Activated B cell treated with CpG ODN at 0.5 μM for 24 hours (primary cell): Measurements from ENCODE around the gene CYB561D2. TPM values are rescaled to one million over a fixed set of nuclear protein-coding genes. Genes with fewer than 3 reads are reported as not detected.
"Not testable (repeated sequence)": the region's sequence is repeated elsewhere in the genome, so short reads cannot be mapped to it uniquely, and the experiment has no call there.

ENCODE experiments used
- ATAC-seq: fragments of 200-7000 bp; cut with Tn5 transposase; one replicate; pipeline ENCODE4 v1.10.0; 2021; ENCODE audit warnings: low read depth, mild to moderate bottlenecking, moderate library complexity
- CTCF ChIA-PET: fragments of 350-600 bp; sonication (Branson Sonifier 250); formaldehyde crosslinking; loops from one replicate; lab custom pipeline; 2021; ENCODE audit warnings: antibody characterized with exemption; lab: Charles Lee
- POLR2A ChIA-PET: fragments of 350-600 bp; sonication (Branson Sonifier 250); formaldehyde crosslinking; loops from one replicate; lab custom pipeline; 2021; ENCODE audit warnings: antibody characterized with exemption; lab: Charles Lee
- DNase-seq: peaks from one replicate; pipeline ENCODE4 v3.0.0; 2022
- H3K27ac Mint-ChIP-seq: one replicate; pipeline ENCODE4 v1.8.0; 2020; ENCODE audit warnings: mixed read lengths
- H3K27me3 Mint-ChIP-seq: one replicate; pipeline ENCODE4 v1.8.0; 2021; ENCODE audit warnings: mixed read lengths
- H3K36me3 Mint-ChIP-seq: one replicate; pipeline ENCODE4 v1.8.0; 2021; ENCODE audit warnings: low read depth, mixed read lengths
- H3K4me1 Mint-ChIP-seq: one replicate; pipeline ENCODE4 v1.8.0; 2021; ENCODE audit warnings: mixed read lengths
- H3K4me3 Mint-ChIP-seq: one replicate; pipeline ENCODE4 v1.8.0; 2020; ENCODE audit warnings: mild to moderate bottlenecking, mixed read lengths
- H3K9me3 Mint-ChIP-seq: one replicate; pipeline ENCODE4 v1.8.0; 2020; ENCODE audit warnings: mixed read lengths
- CTCF ChIP-seq: fragments of 200-600 bp; IDR thresholded peaks from one replicate; pipeline ENCODE4 v1.8.0; 2022; ENCODE audit warnings: antibody characterized with exemption, mild to moderate bottlenecking
- intact Hi-C: fragments of 100-400 bp; cut with micrococcal nuclease; formaldehyde crosslinking; loops from one replicate; pipeline ENCODE4 v1.15.1; 2024
- total RNA-seq: library from RNA; stranded (reverse); gene quantifications from 2 replicates; pipeline ENCODE4 v1.2.3, GENCODE V29; 2022

Gene CYB561D2
- total RNA-seq, result 22.9 and 26.0 TPM in 2 replicates

GRCh38 chr3:50350527-50351322 lies at the start of gene CYB561D2, which contains the start of gene NPRL2:
Gene CYB561D2 (plus strand): TSS chr3:50350862. CDS start chr3:50351434, 572 bp downstream.
Gene NPRL2 (minus strand): TSS chr3:50350775. CDS start chr3:50350652, 123 bp downstream.
- TF ChIP-seq CTCF, result no peak
- intact Hi-C loops, result loop anchor here (1.0 to 10.0 kb wide), 10 partner anchors 9 to 1704 kb away; partner anchors contain the start of genes CISH, DUSP7, HEMK1 and HYAL3
- no peaks in the 10 kb centered on the region for H3K27me3 Mint-ChIP-seq
- no peaks in the 10 kb centered on the region for H3K9me3 Mint-ChIP-seq
- DNase-seq, result peak; percentile 99
- peak within 1 kb of the TSS; percentile 99 for H3K27ac Mint-ChIP-seq
- ChIA-PET POLR2A (interaction anchor here (0.5 to 6.9 kb wide), 18 partner anchors 9 to 1257 kb away, joined by 3 to 195 read pairs (median 8); partner anchors contain the start of genes C3orf18, HEMK1, HYAL3 and IFRD2), CTCF (interaction anchor here (0.7 to 5.5 kb wide), 4 partner anchors 10 to 222 kb away, joined by 3 to 64 read pairs (median 4); partner anchors contain the start of gene RASSF1)
- peak; percentile 89 for ATAC-seq
- peaks cover 60% of the 10 kb centered on the region for H3K4me1 Mint-ChIP-seq
- H3K36me3 Mint-ChIP-seq, result peaks cover 46% of the 10 kb centered on the region
- peak within 1 kb of the TSS; percentile 97 for H3K4me3 Mint-ChIP-seq

GRCh38 chr3:50302095-50303012 lies 48.3 kb upstream of the CYB561D2 start:
- intact Hi-C loops, result no loop called here
- Mint-ChIP-seq H3K36me3 (peaks cover 4% of the 10 kb centered on the region), H3K27me3 (no peaks in the 10 kb centered on the region), H3K4me1 (peaks cover 31% of the 10 kb centered on the region), H3K9me3 (no peaks in the 10 kb centered on the region), H3K27ac (no peak overlapping the region), H3K4me3 (no peak overlapping the region)
- CTCF ChIA-PET, result no interaction called here
- no peak for DNase-seq
- ATAC-seq, result no peak
- TF ChIP-seq CTCF, result no peak
- POLR2A ChIA-PET, result no interaction called here

- ATAC-seq, result no peak
- intact Hi-C loops, result no loop called here
- no peak for TF ChIP-seq CTCF
- ChIA-PET CTCF (no interaction called here), POLR2A (no interaction called here)
- Mint-ChIP-seq H3K4me3 (no peak within 1 kb of the TSS), H3K9me3 (no peaks in the 10 kb centered on the region), H3K36me3 (peaks cover 4% of the 10 kb centered on the region), H3K27ac (no peak within 1 kb of the TSS), H3K27me3 (no peaks in the 10 kb centered on the region), H3K4me1 (peaks cover 25% of the 10 kb centered on the region)
- no peak for DNase-seq
Observed at GRCh38 chr3:50303013-50303815, 47.4 kb upstream of the CYB561D2 start, which contains the start of gene HYAL1. Gene HYAL1 (minus strand): TSS chr3:50303574. CDS start chr3:50302956, 618 bp downstream.

GRCh38 chr3:50304601-50305000 lies 46.1 kb upstream of the CYB561D2 start:
- Mint-ChIP-seq H3K27me3 (no peaks in the 10 kb centered on the region), H3K4me3 (no peak overlapping the region), H3K36me3 (no peaks in the 10 kb centered on the region), H3K9me3 (no peaks in the 10 kb centered on the region), H3K4me1 (peaks cover 14% of the 10 kb centered on the region), H3K27ac (no peak overlapping the region)
- CTCF ChIA-PET, result no interaction called here
- intact Hi-C loops, result no loop called here
- ATAC-seq (no peak), DNase-seq (no peak)
- TF ChIP-seq CTCF, result no peak
- POLR2A ChIA-PET, result no interaction called here

GRCh38 chr3:50312041-50312440 lies 38.6 kb upstream of the CYB561D2 start:
- H3K4me3 Mint-ChIP-seq, H3K27me3 Mint-ChIP-seq, H3K9me3 Mint-ChIP-seq, CTCF ChIA-PET, H3K27ac Mint-ChIP-seq, H3K36me3 Mint-ChIP-seq, POLR2A ChIA-PET, intact Hi-C loops, ATAC-seq, DNase-seq: not testable (repeated sequence)
- peaks cover 11% of the 10 kb centered on the region for H3K4me1 Mint-ChIP-seq
